ENCODE measurements around the gene CLSTN2. TPM values are rescaled to one million over a fixed set of nuclear protein-coding genes. Genes with fewer than 3 reads are reported as not detected.

CLSTN2 gene
- total RNA-seq, 1 donor from 2014 or later: 80.9 TPM

GRCh38 chr3:140164156-140164555, 229.2 kb downstream of the CLSTN2 start:
- DNase-seq (ENCODE audit: low read depth): no peak
- H3K4me1 Mint-ChIP-seq (ENCODE audit: low read depth, unreplicated experiment): peaks cover 12% of the 10 kb centered on the region
- no peaks in the 10 kb centered on the region for H3K9me3 Mint-ChIP-seq (ENCODE audit: unreplicated experiment)
- no peak for TF ChIP-seq EZH2 (IDR thresholded peaks at IDR 0.05; ENCODE audit: insufficient read depth, low read length)
- TF ChIP-seq CTCF (IDR thresholded peaks at IDR 0.05; ENCODE audit: insufficient read depth, low read depth, low read length): no peak
- no peaks in the 10 kb centered on the region for H3K27me3 Mint-ChIP-seq (ENCODE audit: low read depth, unreplicated experiment)
- Histone ChIP-seq H3K36me3 (ENCODE audit: insufficient read depth, low read length) (no peaks in the 10 kb centered on the region), H3K27ac (ENCODE audit: low read depth, low read length) (no peak overlapping the region), H3K9me3 (ENCODE audit: insufficient read depth, low read depth, low read length) (no peaks in the 10 kb centered on the region), H3K27me3 (ENCODE audit: insufficient read depth, low read length) (no peaks in the 10 kb centered on the region), H3K4me1 (ENCODE audit: insufficient read depth, low read length) (peaks cover 9% of the 10 kb centered on the region), H3K9ac (ENCODE audit: low read length) (no peak overlapping the region), H3K4me2 (ENCODE audit: low read length) (no peak overlapping the region), H3K79me2 (ENCODE audit: insufficient read depth, low read length) (no peaks in the 10 kb centered on the region), H3K4me3 (ENCODE audit: insufficient read depth, low read depth, low read length) (no peak overlapping the region), H4K20me1 (ENCODE audit: insufficient read depth, low read length) (no peaks in the 10 kb centered on the region), H2AFZ (ENCODE audit: low read depth, low read length) (no peak overlapping the region)
- no peak for FAIRE-seq
- no peaks in the 10 kb centered on the region for H3K36me3 Mint-ChIP-seq (ENCODE audit: low read depth, unreplicated experiment)
- H3K4me3 Mint-ChIP-seq (ENCODE audit: unreplicated experiment): no peak overlapping the region
- no peak overlapping the region for H3K27ac Mint-ChIP-seq (ENCODE audit: unreplicated experiment)

- Mint-ChIP-seq H3K36me3 (ENCODE audit: low read depth, unreplicated experiment) (no peaks in the 10 kb centered on the region), H3K27me3 (ENCODE audit: low read depth, unreplicated experiment) (no peaks in the 10 kb centered on the region), H3K4me1 (ENCODE audit: low read depth, unreplicated experiment) (peaks cover 12% of the 10 kb centered on the region), H3K9me3 (ENCODE audit: unreplicated experiment) (no peaks in the 10 kb centered on the region), H3K4me3 (ENCODE audit: unreplicated experiment) (no peak overlapping the region), H3K27ac (ENCODE audit: unreplicated experiment) (no peak overlapping the region)
- Histone ChIP-seq H2AFZ (ENCODE audit: low read depth, low read length) (no peak overlapping the region), H3K4me2 (ENCODE audit: low read length) (peak overlapping the region; percentile 11), H3K4me1 (ENCODE audit: insufficient read depth, low read length) (peaks cover 9% of the 10 kb centered on the region), H3K27ac (ENCODE audit: low read depth, low read length) (peak overlapping the region; percentile 28), H3K4me3 (ENCODE audit: insufficient read depth, low read depth, low read length) (no peak overlapping the region), H3K36me3 (ENCODE audit: insufficient read depth, low read length) (no peaks in the 10 kb centered on the region), H4K20me1 (ENCODE audit: insufficient read depth, low read length) (no peaks in the 10 kb centered on the region), H3K27me3 (ENCODE audit: insufficient read depth, low read length) (no peaks in the 10 kb centered on the region), H3K79me2 (ENCODE audit: insufficient read depth, low read length) (no peaks in the 10 kb centered on the region), H3K9me3 (ENCODE audit: insufficient read depth, low read depth, low read length) (no peaks in the 10 kb centered on the region), H3K9ac (ENCODE audit: low read length) (no peak overlapping the region)
- no peak for FAIRE-seq
- peak; percentile 29 for DNase-seq (ENCODE audit: low read depth)
- TF ChIP-seq CTCF (IDR thresholded peaks at IDR 0.05; ENCODE audit: insufficient read depth, low read depth, low read length) (no peak), EZH2 (IDR thresholded peaks at IDR 0.05; ENCODE audit: insufficient read depth, low read length) (no peak)
Observed at GRCh38 chr3:140164922-140165590, 230.1 kb downstream of the CLSTN2 start.

GRCh38 chr3:140165781-140166180, 230.8 kb downstream of the CLSTN2 start:
- no peak overlapping the region for H3K27ac ChIP-seq (ENCODE audit: low read depth, low read length)
- Mint-ChIP-seq H3K4me3 (ENCODE audit: unreplicated experiment) (no peak overlapping the region), H3K9me3 (ENCODE audit: unreplicated experiment) (no peaks in the 10 kb centered on the region), H3K27me3 (ENCODE audit: low read depth, unreplicated experiment) (no peaks in the 10 kb centered on the region), H3K27ac (ENCODE audit: unreplicated experiment) (no peak overlapping the region), H3K4me1 (ENCODE audit: low read depth, unreplicated experiment) (peaks cover 13% of the 10 kb centered on the region), H3K36me3 (ENCODE audit: low read depth, unreplicated experiment) (no peaks in the 10 kb centered on the region)
- no peaks in the 10 kb centered on the region for H3K9me3 ChIP-seq (ENCODE audit: insufficient read depth, low read depth, low read length)
- H3K4me3 ChIP-seq (ENCODE audit: insufficient read depth, low read depth, low read length): no peak overlapping the region
- H2AFZ ChIP-seq (ENCODE audit: low read depth, low read length): no peak overlapping the region
- no peak overlapping the region for H3K9ac ChIP-seq (ENCODE audit: low read length)
- H3K79me2 ChIP-seq (ENCODE audit: insufficient read depth, low read length): no peaks in the 10 kb centered on the region
- H3K36me3 ChIP-seq (ENCODE audit: insufficient read depth, low read length): no peaks in the 10 kb centered on the region
- H3K4me1 ChIP-seq (ENCODE audit: insufficient read depth, low read length): peaks cover 9% of the 10 kb centered on the region
- H3K27me3 ChIP-seq (ENCODE audit: insufficient read depth, low read length): no peaks in the 10 kb centered on the region
- no peak for FAIRE-seq
- TF ChIP-seq CTCF (IDR thresholded peaks at IDR 0.05; ENCODE audit: insufficient read depth, low read depth, low read length): no peak
- TF ChIP-seq EZH2 (IDR thresholded peaks at IDR 0.05; ENCODE audit: insufficient read depth, low read length): no peak
- no peak overlapping the region for H3K4me2 ChIP-seq (ENCODE audit: low read length)
- no peak for DNase-seq (ENCODE audit: low read depth)
- H4K20me1 ChIP-seq (ENCODE audit: insufficient read depth, low read length): no peaks in the 10 kb centered on the region
